ENCODE results near the gene PLEKHA7. TPM values are rescaled to one million over a fixed set of nuclear protein-coding genes. Genes with fewer than 3 reads are reported as not detected.

The PLEKHA7 gene
- total and polyA plus RNA-seq, 5 donors from 2014 or later = 0.48 to 1.8 (median 0.73) TPM

GRCh38 chr11:17013548-17014320 is 480 bp downstream of the PLEKHA7 start:
- Mint-ChIP-seq H3K27me3 (peaks cover 40% of the 10 kb centered on the region), H3K9me3 (peaks cover 0 to 2% (median 0%) of the 10 kb centered on the region in 7 donors), H3K4me3 (no peak overlapping the region), H3K27ac (no peak overlapping the region), H3K36me3 (no peaks in the 10 kb centered on the region), H3K4me1 (peaks cover 7 to 8% (median 7%) of the 10 kb centered on the region in 4 donors)
- Histone ChIP-seq H3K27ac (ENCODE audit: insufficient read depth, low read length, poor library complexity, severe bottlenecking) (no peak overlapping the region), H3K36me3 (ENCODE audit: control insufficient read depth, insufficient read depth, low read length) (no peaks in the 10 kb centered on the region), H3K4me1 (ENCODE audit: control insufficient read depth, insufficient read depth, low read length, poor library complexity, severe bottlenecking) (peaks cover 13% of the 10 kb centered on the region), H3K27me3 (ENCODE audit: control insufficient read depth, insufficient read depth, low read length) (peaks cover 21% of the 10 kb centered on the region), H3K4me3 (ENCODE audit: low read depth, low read length) (no peak overlapping the region), H3K9me3 (ENCODE audit: control insufficient read depth in 2 of 2, low read length in 2 of 2) (no peaks in the 10 kb centered on the region)
- no peak for DNase-seq
- peak in 1 of 2 donors; percentile 21 for ATAC-seq (ENCODE audit: low read depth in 2 of 2)

DNA sequence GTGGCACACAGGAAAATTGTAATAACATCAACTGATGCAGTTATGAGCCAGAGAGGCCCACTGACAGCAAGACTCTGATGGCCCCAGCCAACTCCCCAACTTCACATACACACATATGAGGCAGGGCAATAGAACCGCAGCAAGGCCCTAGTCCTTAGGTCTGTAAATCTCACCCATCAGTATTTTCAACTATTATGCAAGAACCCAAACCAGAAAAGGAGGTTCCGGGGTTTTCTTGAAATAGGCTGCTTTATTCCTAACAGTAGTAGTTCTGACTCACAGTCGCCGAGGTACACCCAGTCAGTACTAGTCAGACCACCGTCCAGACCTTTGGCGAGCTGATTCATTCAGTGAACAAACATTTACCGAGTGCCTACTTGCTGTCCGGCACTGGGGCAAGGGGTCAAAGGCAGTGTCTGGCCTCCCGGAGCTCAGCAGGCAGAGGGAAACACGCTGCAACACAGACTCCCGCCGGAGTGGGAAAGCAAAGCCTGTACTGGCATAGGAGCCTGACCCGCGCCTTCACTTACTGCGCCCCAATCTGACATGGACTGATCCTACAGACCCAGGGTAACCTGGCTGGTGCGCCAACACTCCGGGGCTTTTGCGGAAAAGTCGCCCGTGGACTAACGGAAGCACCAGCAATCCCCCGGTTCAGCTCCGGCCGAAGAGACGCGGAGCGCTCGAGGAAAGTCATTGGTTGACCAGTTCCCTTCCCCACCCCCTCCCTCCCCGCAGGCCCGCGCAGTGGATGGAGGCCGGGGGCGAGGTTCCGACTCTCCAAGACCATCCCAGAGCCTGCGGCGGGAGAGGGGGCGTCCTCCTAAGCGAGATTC is 1.3 kb downstream of the PLEKHA7 start:
- H3K4me3 Mint-ChIP-seq = no peak overlapping the region
- peaks cover 7 to 8% (median 7%) of the 10 kb centered on the region in 4 donors for H3K4me1 Mint-ChIP-seq
- ATAC-seq (ENCODE audit: low read depth in 2 of 2) (no peak), DNase-seq (no peak)
- H3K4me1 ChIP-seq (ENCODE audit: control insufficient read depth, insufficient read depth, low read length, poor library complexity, severe bottlenecking) = peaks cover 13% of the 10 kb centered on the region
- H3K4me3 ChIP-seq (ENCODE audit: low read depth, low read length) = no peak overlapping the region
- peaks cover 21% of the 10 kb centered on the region for H3K27me3 ChIP-seq (ENCODE audit: control insufficient read depth, insufficient read depth, low read length)
- H3K9me3 Mint-ChIP-seq = peaks cover 0 to 2% (median 0%) of the 10 kb centered on the region in 7 donors
- H3K36me3 ChIP-seq (ENCODE audit: control insufficient read depth, insufficient read depth, low read length) = no peaks in the 10 kb centered on the region
- H3K27me3 Mint-ChIP-seq = peaks cover 35% of the 10 kb centered on the region
- peak overlapping the region in 1 of 3 donors; percentile 9 for H3K27ac Mint-ChIP-seq
- no peaks in the 10 kb centered on the region for H3K9me3 ChIP-seq (ENCODE audit: control insufficient read depth in 2 of 2, low read length in 2 of 2)
- no peaks in the 10 kb centered on the region for H3K36me3 Mint-ChIP-seq
- H3K27ac ChIP-seq (ENCODE audit: insufficient read depth, low read length, poor library complexity, severe bottlenecking) = no peak overlapping the region

DNA sequence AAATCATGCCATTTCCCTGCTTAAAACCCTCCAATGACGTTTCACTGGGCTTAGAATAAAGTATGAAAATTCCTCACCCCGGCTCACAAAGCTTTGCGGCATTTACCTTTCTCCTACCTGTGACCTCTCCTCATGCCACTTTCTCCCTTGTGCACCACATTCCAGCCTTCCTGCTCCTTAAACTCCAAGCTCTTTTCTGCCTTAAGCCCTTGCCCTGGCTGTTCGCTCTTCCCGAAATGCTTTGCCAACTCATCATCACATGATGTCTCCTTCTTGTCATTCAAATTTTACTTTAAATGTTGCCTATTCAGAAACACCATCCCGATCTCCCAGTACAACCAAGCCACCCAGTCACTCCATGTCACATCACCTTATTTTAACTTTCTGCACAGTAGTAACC is 2.0 kb downstream of the PLEKHA7 start:
- no peak overlapping the region for H3K27ac ChIP-seq (ENCODE audit: insufficient read depth, low read length, poor library complexity, severe bottlenecking)
- Mint-ChIP-seq H3K27ac (no peak overlapping the region), H3K27me3 (peaks cover 31% of the 10 kb centered on the region), H3K4me3 (no peak overlapping the region), H3K9me3 (peaks cover 0 to 2% (median 0%) of the 10 kb centered on the region in 7 donors), H3K4me1 (peaks cover 7 to 8% (median 7%) of the 10 kb centered on the region in 4 donors), H3K36me3 (no peaks in the 10 kb centered on the region)
- H3K27me3 ChIP-seq (ENCODE audit: control insufficient read depth, insufficient read depth, low read length) = peaks cover 21% of the 10 kb centered on the region
- H3K9me3 ChIP-seq (ENCODE audit: control insufficient read depth in 2 of 2, low read length in 2 of 2) = no peaks in the 10 kb centered on the region
- ATAC-seq (ENCODE audit: low read depth in 2 of 2) (no peak), DNase-seq (no peak)
- no peak overlapping the region for H3K4me3 ChIP-seq (ENCODE audit: low read depth, low read length)
- H3K4me1 ChIP-seq (ENCODE audit: control insufficient read depth, insufficient read depth, low read length, poor library complexity, severe bottlenecking) = peaks cover 13% of the 10 kb centered on the region
- no peaks in the 10 kb centered on the region for H3K36me3 ChIP-seq (ENCODE audit: control insufficient read depth, insufficient read depth, low read length)

DNA sequence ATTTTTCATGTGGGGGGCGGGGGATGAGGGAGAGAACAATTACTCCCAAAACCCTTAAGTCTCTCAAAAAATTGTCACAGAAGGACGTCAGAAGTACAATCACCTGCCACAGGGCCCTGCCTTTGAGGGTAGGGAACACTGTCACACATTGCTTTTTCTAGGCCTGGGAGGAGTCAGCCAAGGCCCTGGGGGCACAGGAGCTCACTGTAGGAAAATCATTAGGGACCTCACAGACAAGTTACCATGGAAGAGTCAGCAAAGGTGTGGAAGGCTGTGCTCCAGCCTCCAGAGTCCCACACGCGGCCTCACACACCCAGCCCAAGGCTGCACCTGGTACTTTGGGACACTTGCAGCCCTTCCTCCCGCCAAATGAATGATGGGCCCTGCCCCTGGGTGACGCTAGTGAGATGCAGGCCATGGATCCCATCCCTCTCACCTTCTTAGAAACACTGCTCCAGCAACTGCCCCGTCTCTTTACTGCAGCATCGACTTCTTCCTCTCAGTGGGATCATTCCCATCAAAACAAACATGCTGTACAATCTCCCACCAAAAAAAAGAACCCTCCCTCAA is 3.3 kb downstream of the PLEKHA7 start:
- Histone ChIP-seq H3K27me3 (ENCODE audit: control insufficient read depth, insufficient read depth, low read length) (peaks cover 18% of the 10 kb centered on the region), H3K27ac (ENCODE audit: insufficient read depth, low read length, poor library complexity, severe bottlenecking) (no peak overlapping the region), H3K4me1 (ENCODE audit: control insufficient read depth, insufficient read depth, low read length, poor library complexity, severe bottlenecking) (peaks cover 13% of the 10 kb centered on the region), H3K9me3 (ENCODE audit: control insufficient read depth in 2 of 2, low read length in 2 of 2) (no peaks in the 10 kb centered on the region), H3K4me3 (ENCODE audit: low read depth, low read length) (no peak overlapping the region), H3K36me3 (ENCODE audit: control insufficient read depth, insufficient read depth, low read length) (no peaks in the 10 kb centered on the region)
- Mint-ChIP-seq H3K27me3 (peaks cover 21% of the 10 kb centered on the region), H3K36me3 (no peaks in the 10 kb centered on the region), H3K27ac (no peak overlapping the region), H3K9me3 (peaks cover 0 to 2% (median 0%) of the 10 kb centered on the region in 7 donors), H3K4me1 (peaks cover 7 to 8% (median 7%) of the 10 kb centered on the region in 4 donors), H3K4me3 (no peak overlapping the region)
- DNase-seq (no peak), ATAC-seq (ENCODE audit: low read depth in 2 of 2) (no peak)

GRCh38 chr11:17008099-17008498 is 6.1 kb downstream of the PLEKHA7 start:
- no peaks in the 10 kb centered on the region for H3K36me3 ChIP-seq (ENCODE audit: control insufficient read depth, insufficient read depth, low read length)
- Mint-ChIP-seq H3K36me3 (no peaks in the 10 kb centered on the region), H3K4me3 (no peak overlapping the region), H3K9me3 (peaks cover 0 to 2% (median 0%) of the 10 kb centered on the region in 7 donors), H3K4me1 (no peaks in the 10 kb centered on the region), H3K27me3 (peaks cover 9% of the 10 kb centered on the region), H3K27ac (no peak overlapping the region)
- no peak overlapping the region for H3K27ac ChIP-seq (ENCODE audit: insufficient read depth, low read length, poor library complexity, severe bottlenecking)
- DNase-seq (no peak), ATAC-seq (ENCODE audit: low read depth in 2 of 2) (no peak)
- H3K27me3 ChIP-seq (ENCODE audit: control insufficient read depth, insufficient read depth, low read length) = peaks cover 11% of the 10 kb centered on the region
- H3K4me3 ChIP-seq (ENCODE audit: low read depth, low read length) = no peak overlapping the region
- H3K4me1 ChIP-seq (ENCODE audit: control insufficient read depth, insufficient read depth, low read length, poor library complexity, severe bottlenecking) = no peaks in the 10 kb centered on the region
- no peaks in the 10 kb centered on the region for H3K9me3 ChIP-seq (ENCODE audit: control insufficient read depth in 2 of 2, low read length in 2 of 2)

- peaks cover 0 to 2% (median 0%) of the 10 kb centered on the region in 7 donors for H3K9me3 Mint-ChIP-seq
- DNase-seq = no peak
- Histone ChIP-seq H3K27me3 (ENCODE audit: control insufficient read depth, insufficient read depth, low read length) (no peaks in the 10 kb centered on the region), H3K36me3 (ENCODE audit: control insufficient read depth, insufficient read depth, low read length) (no peaks in the 10 kb centered on the region), H3K4me3 (ENCODE audit: low read depth, low read length) (no peak overlapping the region), H3K9me3 (ENCODE audit: control insufficient read depth in 2 of 2, low read length in 2 of 2) (no peaks in the 10 kb centered on the region), H3K27ac (ENCODE audit: insufficient read depth, low read length, poor library complexity, severe bottlenecking) (no peak overlapping the region), H3K4me1 (ENCODE audit: control insufficient read depth, insufficient read depth, low read length, poor library complexity, severe bottlenecking) (no peaks in the 10 kb centered on the region)
- no peaks in the 10 kb centered on the region for H3K4me1 Mint-ChIP-seq
- ATAC-seq (ENCODE audit: low read depth in 2 of 2) = no peak
- peaks cover 9% of the 10 kb centered on the region for H3K27me3 Mint-ChIP-seq
- H3K36me3 Mint-ChIP-seq = no peaks in the 10 kb centered on the region
- H3K4me3 Mint-ChIP-seq = no peak overlapping the region
- H3K27ac Mint-ChIP-seq = no peak overlapping the region
Measured at GRCh38 chr11:17005646-17006045, 8.6 kb downstream of the PLEKHA7 start.

DNA sequence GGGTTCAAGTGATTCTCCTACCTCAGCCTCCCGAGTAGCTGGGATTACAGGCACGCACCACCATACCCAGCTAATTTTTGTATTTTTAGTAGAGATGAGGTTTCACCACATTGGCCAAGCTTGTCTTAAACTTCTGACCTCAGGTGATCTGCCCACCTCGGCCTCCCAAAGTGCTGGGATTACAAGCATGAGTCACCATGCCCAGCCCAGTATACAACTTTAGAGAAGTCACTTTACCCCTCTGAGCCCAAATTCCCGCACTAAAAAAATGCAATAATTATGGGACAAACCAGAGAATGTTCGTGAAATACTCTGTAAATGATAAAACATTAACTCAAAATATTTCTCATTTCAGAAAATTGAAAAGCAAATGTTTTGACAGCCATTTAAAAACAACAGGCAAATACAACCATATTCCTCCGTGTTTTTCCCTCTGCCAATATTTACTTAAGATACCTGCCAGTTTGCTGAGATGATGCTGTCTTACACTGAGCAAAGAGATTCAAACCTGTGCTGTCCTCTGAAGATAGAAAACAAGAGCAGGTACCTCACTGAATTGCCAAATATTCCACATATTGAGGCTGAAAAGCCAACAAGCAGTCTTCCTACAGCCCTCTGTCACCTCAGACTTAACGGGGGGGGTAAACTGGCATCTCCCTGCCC is 9.6 kb downstream of the PLEKHA7 start:
- no peak for DNase-seq

More for the DNA sequence above, 9.6 kb downstream of the PLEKHA7 start:
- Histone ChIP-seq H3K27ac (ENCODE audit: insufficient read depth, low read length, poor library complexity, severe bottlenecking) (no peak overlapping the region), H3K4me1 (ENCODE audit: control insufficient read depth, insufficient read depth, low read length, poor library complexity, severe bottlenecking) (no peaks in the 10 kb centered on the region), H3K27me3 (ENCODE audit: control insufficient read depth, insufficient read depth, low read length) (no peaks in the 10 kb centered on the region), H3K4me3 (ENCODE audit: low read depth, low read length) (no peak overlapping the region), H3K9me3 (ENCODE audit: control insufficient read depth in 2 of 2, low read length in 2 of 2) (no peaks in the 10 kb centered on the region), H3K36me3 (ENCODE audit: control insufficient read depth, insufficient read depth, low read length) (no peaks in the 10 kb centered on the region)
- no peak overlapping the region for H3K4me3 Mint-ChIP-seq
- H3K27ac Mint-ChIP-seq = no peak overlapping the region
- ATAC-seq (ENCODE audit: low read depth in 2 of 2) = no peak
- H3K27me3 Mint-ChIP-seq = peaks cover 5% of the 10 kb centered on the region
- H3K9me3 Mint-ChIP-seq = peaks cover 0 to 2% (median 0%) of the 10 kb centered on the region in 7 donors
- H3K4me1 Mint-ChIP-seq = no peaks in the 10 kb centered on the region
- no peaks in the 10 kb centered on the region for H3K36me3 Mint-ChIP-seq
